Colonic mucosa (tissue), 4 donors: ENCODE measurements around the gene AUP1. TPM values are rescaled to one million over a fixed set of nuclear protein-coding genes. Genes with fewer than 3 reads are reported as not detected.

Experiments used
- DNase-seq: peaks from one replicate; pipeline ENCODE4 v3.0.0-alpha.2; 2020
- H3K27ac ChIP-seq: fragments of 200-600 bp; one replicate; pipeline ENCODE4 v1.8.0; 2021
- H3K27me3 ChIP-seq: fragments of 200-600 bp; one replicate; pipeline ENCODE4 v1.8.0; 2021
- H3K36me3 ChIP-seq: fragments of 200-600 bp; one replicate; pipeline ENCODE4 v1.8.0; 2021
- H3K4me1 ChIP-seq: fragments of 200-600 bp; one replicate; pipeline ENCODE4 v1.8.0; 2021; ENCODE audit warnings: mild to moderate bottlenecking
- H3K4me3 ChIP-seq: fragments of 200-600 bp; one replicate; pipeline ENCODE4 v1.8.0; 2021
- H3K9ac ChIP-seq, 2 donors: one replicate each; pipeline ENCODE4 v1.7.0; 2013; ENCODE audit warnings: control low read depth in 2 of 2, low read depth in 2 of 2, low read length in 2 of 2
- H3K9me3 ChIP-seq: fragments of 200-600 bp; one replicate; pipeline ENCODE4 v1.8.0; 2021
- intact Hi-C: fragments of 100-400 bp; cut with DNase I; formaldehyde crosslinking; loops from one replicate; pipeline ENCODE4 v1.14.1; 2022
- total RNA-seq, 2 donors: library from RNA; stranded (reverse); fragmentation: NEBNext Ultra II Directional in 1 of 2; extraction: Animal tissue kit (Norgen Biotek cat#: 25700) in 1 of 2; gene quantifications; one replicate each; pipeline ENCODE4 v1.2.1, GENCODE V29; 2021
- TF ChIP-seq, protein P1 (sequence below): fragments of 200-600 bp; IDR thresholded peaks from one replicate; pipeline ENCODE4 v1.8.0; 2022; ENCODE audit warnings: antibody characterized with exemption, mild to moderate bottlenecking
- donor health status: healthy.
- donor health status: DM: no; HTN: no; CAD: no.
- donor health status: DM: no; HTN: no; CAD: no.

Gene AUP1
- total RNA-seq, 2 donors from 2014 or later, result 107 to 212 TPM

DNA sequence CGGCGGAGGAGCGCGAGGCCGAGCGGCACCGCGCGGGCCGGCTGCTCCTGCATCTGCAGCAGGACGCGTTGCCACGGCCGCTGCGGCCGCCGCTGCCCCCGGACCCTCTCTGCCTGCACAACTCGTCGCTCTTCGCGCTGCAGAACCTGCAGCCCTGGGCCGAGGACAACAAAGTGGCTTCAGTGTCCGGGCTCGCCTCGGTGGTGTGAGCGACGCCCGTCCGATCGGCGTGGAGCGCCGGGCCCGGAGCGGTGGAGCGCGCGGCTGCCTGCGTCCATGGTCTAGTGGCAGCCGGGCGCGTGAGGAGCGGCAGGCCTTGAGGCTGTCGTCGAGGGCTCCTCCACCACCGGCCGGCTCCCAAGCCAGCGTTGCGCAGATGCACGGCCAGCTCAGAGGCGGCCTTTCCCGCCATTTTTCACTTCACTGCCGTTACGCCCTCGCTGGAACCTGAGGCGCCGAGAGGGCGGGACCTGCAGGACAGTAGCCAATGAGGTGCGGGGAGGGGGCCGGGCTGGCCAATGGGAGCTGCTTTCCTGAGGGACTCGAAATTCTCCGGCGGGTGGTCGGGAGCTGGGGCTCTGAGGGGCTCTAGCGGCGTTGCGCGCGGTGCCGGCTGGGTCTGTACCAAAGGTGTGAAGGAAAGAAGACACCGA, 13.4 kb downstream of the AUP1 start:
- no peaks in the 10 kb centered on the region for H3K9me3 ChIP-seq
- H3K9ac ChIP-seq, result no peak overlapping the region
- peaks cover 18% of the 10 kb centered on the region for H3K4me1 ChIP-seq
- no peak overlapping the region for H3K27ac ChIP-seq
- H3K4me3 ChIP-seq, result peak overlapping the region; percentile 31
- no peaks in the 10 kb centered on the region for H3K36me3 ChIP-seq
- intact Hi-C loops, result no loop called here
- TF ChIP-seq, protein P1, sequence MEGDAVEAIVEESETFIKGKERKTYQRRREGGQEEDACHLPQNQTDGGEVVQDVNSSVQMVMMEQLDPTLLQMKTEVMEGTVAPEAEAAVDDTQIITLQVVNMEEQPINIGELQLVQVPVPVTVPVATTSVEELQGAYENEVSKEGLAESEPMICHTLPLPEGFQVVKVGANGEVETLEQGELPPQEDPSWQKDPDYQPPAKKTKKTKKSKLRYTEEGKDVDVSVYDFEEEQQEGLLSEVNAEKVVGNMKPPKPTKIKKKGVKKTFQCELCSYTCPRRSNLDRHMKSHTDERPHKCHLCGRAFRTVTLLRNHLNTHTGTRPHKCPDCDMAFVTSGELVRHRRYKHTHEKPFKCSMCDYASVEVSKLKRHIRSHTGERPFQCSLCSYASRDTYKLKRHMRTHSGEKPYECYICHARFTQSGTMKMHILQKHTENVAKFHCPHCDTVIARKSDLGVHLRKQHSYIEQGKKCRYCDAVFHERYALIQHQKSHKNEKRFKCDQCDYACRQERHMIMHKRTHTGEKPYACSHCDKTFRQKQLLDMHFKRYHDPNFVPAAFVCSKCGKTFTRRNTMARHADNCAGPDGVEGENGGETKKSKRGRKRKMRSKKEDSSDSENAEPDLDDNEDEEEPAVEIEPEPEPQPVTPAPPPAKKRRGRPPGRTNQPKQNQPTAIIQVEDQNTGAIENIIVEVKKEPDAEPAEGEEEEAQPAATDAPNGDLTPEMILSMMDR, result no peak
- DNase-seq, result peak; percentile 77
- peaks cover 55% of the 10 kb centered on the region for H3K27me3 ChIP-seq

DNA sequence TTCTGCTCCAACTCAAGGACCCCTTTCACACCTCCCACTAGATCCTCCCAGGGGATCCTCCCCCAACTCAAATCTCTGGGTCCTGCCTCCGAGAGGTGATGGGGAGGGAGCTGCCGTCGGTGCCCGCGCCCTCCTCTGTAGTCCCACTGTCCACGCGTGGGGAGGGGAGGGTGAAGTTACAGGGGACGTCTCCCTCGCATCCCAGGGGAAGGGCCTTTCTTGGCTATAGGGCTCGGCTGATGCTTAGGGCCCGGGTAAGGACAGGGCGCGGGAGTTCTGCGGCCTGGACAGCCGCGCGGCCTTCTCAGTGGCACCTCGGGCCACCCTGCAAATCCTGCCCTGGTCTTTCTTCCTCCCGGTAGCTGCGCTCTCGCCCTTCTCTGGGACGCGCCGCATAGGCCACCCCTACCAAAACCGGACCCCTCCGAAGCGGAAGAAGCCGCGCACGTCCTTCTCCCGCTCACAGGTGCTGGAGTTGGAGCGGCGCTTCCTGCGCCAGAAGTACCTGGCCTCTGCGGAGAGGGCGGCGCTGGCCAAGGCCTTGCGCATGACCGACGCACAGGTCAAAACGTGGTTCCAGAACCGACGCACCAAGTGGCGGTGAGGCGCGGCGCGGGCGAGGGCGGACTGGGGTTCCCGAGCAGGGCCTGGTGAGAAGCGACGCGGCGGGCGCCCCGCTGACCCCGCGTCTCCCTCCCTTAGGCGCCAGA, 14.1 kb downstream of the AUP1 start:
- H3K9ac ChIP-seq, result no peak overlapping the region
- DNase-seq, result no peak
- intact Hi-C loops, result no loop called here
- peak overlapping the region; percentile 31 for H3K4me3 ChIP-seq
- peaks cover 60% of the 10 kb centered on the region for H3K27me3 ChIP-seq
- TF ChIP-seq, protein P1, result no peak
- no peak overlapping the region for H3K27ac ChIP-seq
- no peaks in the 10 kb centered on the region for H3K9me3 ChIP-seq
- H3K4me1 ChIP-seq, result peaks cover 18% of the 10 kb centered on the region
- H3K36me3 ChIP-seq, result no peaks in the 10 kb centered on the region

DNA sequence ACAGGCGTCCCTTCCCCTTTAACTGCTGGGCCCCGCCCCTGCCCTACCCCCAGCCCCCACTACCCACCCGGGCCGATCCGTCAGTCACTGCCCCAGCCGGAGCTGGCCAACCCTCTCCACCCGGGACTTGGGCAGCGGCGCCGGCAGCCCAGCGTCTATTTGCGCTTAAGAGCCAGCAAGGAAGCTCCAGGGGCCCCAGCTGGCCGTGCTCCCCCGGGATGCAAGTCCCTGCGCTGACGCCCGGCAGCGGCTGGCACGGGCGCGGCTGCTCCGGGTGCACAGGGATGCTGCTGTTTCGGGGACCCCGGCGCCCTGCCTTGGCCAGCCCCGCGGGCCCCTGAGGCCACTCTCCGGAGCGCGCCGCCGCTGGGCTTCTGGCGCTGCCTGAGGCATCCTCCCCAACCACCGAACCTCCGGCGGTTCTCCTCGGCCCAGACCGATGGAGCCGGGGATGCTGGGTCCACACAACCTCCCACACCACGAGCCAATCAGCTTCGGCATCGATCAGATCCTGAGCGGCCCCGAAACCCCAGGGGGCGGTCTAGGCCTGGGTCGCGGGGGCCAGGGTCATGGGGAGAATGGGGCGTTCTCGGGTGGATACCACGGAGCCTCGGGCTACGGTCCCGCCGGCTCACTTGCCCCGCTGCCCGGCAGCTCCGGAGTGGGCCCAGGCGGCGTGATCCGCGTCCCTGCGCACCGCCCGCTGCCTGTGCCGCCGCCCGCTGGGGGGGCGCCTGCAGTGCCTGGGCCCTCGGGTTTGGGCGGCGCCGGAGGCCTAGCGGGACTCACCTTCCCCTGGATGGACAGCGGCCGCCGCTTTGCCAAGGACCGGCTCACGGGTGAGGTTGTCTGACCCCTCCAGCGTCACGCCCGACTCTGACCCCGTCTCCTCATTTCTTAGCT, 14.9 kb downstream of the AUP1 start, which contains the start of gene TLX2:
Gene TLX2, plus strand, starts transcription at position 83 of the 903 bp plus-strand sequence. Its CDS starts 357 bp downstream, at position 440.
- H3K27me3 ChIP-seq, result peaks cover 67% of the 10 kb centered on the region
- TF ChIP-seq, protein P1, result no peak
- DNase-seq, result no peak
- no peaks in the 10 kb centered on the region for H3K9me3 ChIP-seq
- H3K4me1 ChIP-seq, result peaks cover 18% of the 10 kb centered on the region
- H3K4me3 ChIP-seq, result no peak within 1 kb of the TSS
- no peaks in the 10 kb centered on the region for H3K36me3 ChIP-seq
- no peak within 1 kb of the TSS for H3K9ac ChIP-seq
- intact Hi-C loops, result no loop called here
- H3K27ac ChIP-seq, result no peak within 1 kb of the TSS

DNA sequence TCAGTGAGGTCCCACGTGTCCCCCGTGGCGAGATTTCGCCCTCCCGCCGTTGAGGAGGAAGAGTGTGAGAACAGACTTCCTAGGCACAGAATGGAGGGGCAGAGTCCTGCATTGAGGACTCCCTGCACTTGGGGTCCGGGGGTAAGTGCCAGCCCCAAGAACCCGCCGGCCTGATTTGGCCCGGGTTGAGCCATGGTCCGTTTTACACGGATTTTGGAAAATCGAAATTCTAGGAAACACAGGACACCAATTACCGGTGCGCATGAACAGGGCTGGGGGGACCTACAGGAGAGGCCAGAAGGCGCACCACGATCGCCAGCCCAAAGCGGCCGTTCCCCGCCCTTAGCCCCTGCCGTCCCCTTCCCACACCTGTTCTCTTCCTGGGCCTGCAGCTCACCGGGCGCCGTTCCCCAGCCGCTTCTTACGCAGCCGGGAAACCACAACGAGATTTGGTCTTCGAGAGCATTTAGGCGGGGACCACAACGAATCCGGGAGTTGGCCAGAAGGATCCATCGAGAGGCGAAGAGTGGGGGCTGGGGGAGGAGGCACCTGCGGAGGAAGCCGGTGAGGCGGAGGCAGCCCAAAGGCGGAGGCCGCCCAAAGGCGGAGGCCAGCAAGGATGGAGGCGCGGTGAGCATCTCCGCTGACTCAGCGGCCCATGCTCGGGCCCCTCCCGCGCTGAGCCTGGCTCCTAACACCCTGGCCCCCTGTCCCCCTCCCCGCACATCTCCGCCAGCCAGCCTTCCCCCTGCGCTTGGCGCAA, 15.7 kb downstream of the AUP1 start:
- H3K9ac ChIP-seq, result no peak overlapping the region
- H3K27ac ChIP-seq, result no peak overlapping the region
- no peaks in the 10 kb centered on the region for H3K36me3 ChIP-seq
- H3K27me3 ChIP-seq, result peaks cover 67% of the 10 kb centered on the region
- DNase-seq, result no peak
- peaks cover 18% of the 10 kb centered on the region for H3K4me1 ChIP-seq
- H3K4me3 ChIP-seq, result no peak overlapping the region
- no peaks in the 10 kb centered on the region for H3K9me3 ChIP-seq
- TF ChIP-seq, protein P1, result no peak
- intact Hi-C loops, result no loop called here
